H9 (cell line): ENCODE data around the gene EPHA3. TPM values are rescaled to one million over a fixed set of nuclear protein-coding genes. Genes with fewer than 3 reads are reported as not detected.
A peak's percentile ranks its signal among the peaks of the same experiment; 100 is the strongest.

Experiments used
- DNase-seq: peaks from one replicate; pipeline ENCODE4 v3.0.0-alpha.2; 2017
- H2AFZ ChIP-seq: one replicate; pipeline ENCODE4 v1.6.1; 2013; ENCODE audit warnings: mild to moderate bottlenecking, low read length, control low read depth, moderate library complexity
- H2AK5ac ChIP-seq: 2 replicates; pipeline ENCODE4 v1.6.1; 2013; ENCODE audit warnings: low read length, control low read depth, mixed read lengths; ENCODE audit not compliant: insufficient read length
- H2BK120ac ChIP-seq: one replicate; pipeline ENCODE4 v1.6.1; 2013; ENCODE audit warnings: low read depth, mild to moderate bottlenecking, low read length, control low read depth, inconsistent platforms; ENCODE audit not compliant: poor library complexity, severe bottlenecking
- H2BK12ac ChIP-seq: 2 replicates; pipeline ENCODE4 v1.6.1; 2013; ENCODE audit warnings: low read length, control low read depth, mixed read lengths, low read depth; ENCODE audit not compliant: insufficient read length
- H2BK15ac ChIP-seq: 2 replicates; pipeline ENCODE4 v1.6.1; 2013; ENCODE audit warnings: low read depth, low read length, control low read depth
- H2BK20ac ChIP-seq: one replicate; pipeline ENCODE4 v1.6.1; 2013; ENCODE audit warnings: low read depth, mild to moderate bottlenecking, low read length, control low read depth, inconsistent platforms; ENCODE audit not compliant: poor library complexity, severe bottlenecking
- H2BK5ac ChIP-seq: 2 replicates; pipeline ENCODE4 v1.6.1; 2013; ENCODE audit warnings: low read length, control low read depth, mixed read lengths; ENCODE audit not compliant: insufficient read length
- H3K14ac ChIP-seq: 2 replicates; pipeline ENCODE4 v1.6.1; 2013; ENCODE audit warnings: low read length, control low read depth; ENCODE audit not compliant: insufficient read depth
- H3K18ac ChIP-seq: 2 replicates; pipeline ENCODE4 v1.6.1; 2013; ENCODE audit warnings: low read depth, mild to moderate bottlenecking, mixed read lengths, low read length, control low read depth; ENCODE audit not compliant: insufficient read length
- H3K23ac ChIP-seq: 2 replicates; pipeline ENCODE4 v1.6.1; 2013; ENCODE audit warnings: low read length, control low read depth, mixed read lengths, low read depth; ENCODE audit not compliant: insufficient read length
- H3K23me2 ChIP-seq: 2 replicates; pipeline ENCODE4 v1.6.1; 2013; ENCODE audit warnings: low read depth, mild to moderate bottlenecking, mixed read lengths, low read length, control low read depth; ENCODE audit not compliant: insufficient read length, poor library complexity, severe bottlenecking
- H3K27ac ChIP-seq: 2 replicates; pipeline ENCODE4 v1.5.1; 2013; ENCODE audit warnings: low read length, control low read depth, mixed read lengths, low read depth; ENCODE audit not compliant: insufficient read length
- H3K27me3 ChIP-seq: 2 replicates; pipeline ENCODE4 v1.6.1; 2013; ENCODE audit warnings: low read length, control low read depth, inconsistent platforms; ENCODE audit not compliant: insufficient read depth
- H3K4ac ChIP-seq: 2 replicates; pipeline ENCODE4 v1.6.1; 2013; ENCODE audit warnings: low read depth, mild to moderate bottlenecking, control low read depth, inconsistent platforms, low read length, moderate library complexity
- H3K4me1 ChIP-seq: 2 replicates; pipeline ENCODE4 v1.6.1; 2013; ENCODE audit warnings: low read length, control low read depth, inconsistent platforms; ENCODE audit not compliant: insufficient read depth
- H3K4me2 ChIP-seq: 2 replicates; pipeline ENCODE4 v1.6.1; 2013; ENCODE audit warnings: low read length, control low read depth, mixed read lengths; ENCODE audit not compliant: insufficient read length, insufficient read depth
- H3K56ac ChIP-seq: 2 replicates; pipeline ENCODE4 v1.6.1; 2013; ENCODE audit warnings: low read depth, mild to moderate bottlenecking, mixed read lengths, low read length, control low read depth; ENCODE audit not compliant: insufficient read length
- H3K79me1 ChIP-seq: 2 replicates; pipeline ENCODE4 v1.6.1; 2013; ENCODE audit warnings: low read depth, mild to moderate bottlenecking, moderate library complexity, low read length, control low read depth, inconsistent platforms; ENCODE audit not compliant: insufficient read depth, poor library complexity, severe bottlenecking
- H3K79me2 ChIP-seq: 2 replicates; pipeline ENCODE4 v1.6.1; 2013; ENCODE audit warnings: low read length, control low read depth, inconsistent platforms; ENCODE audit not compliant: insufficient read depth
- H3K9ac ChIP-seq: 2 replicates; pipeline ENCODE4 v1.6.1; 2013; ENCODE audit warnings: low read length, control low read depth, mixed read lengths; ENCODE audit not compliant: insufficient read length; ENCODE audit errors: extremely low read depth
- H3K9me3 ChIP-seq: one replicate; pipeline ENCODE4 v1.6.1; 2013; ENCODE audit warnings: low read depth, low read length, inconsistent platforms; ENCODE audit not compliant: control insufficient read depth
- H3T11ph ChIP-seq: one replicate; pipeline ENCODE4 v1.6.1; 2013; ENCODE audit warnings: mild to moderate bottlenecking, low read length, control low read depth, inconsistent platforms
- H4K20me1 ChIP-seq: one replicate; pipeline ENCODE4 v1.6.1; 2013; ENCODE audit not compliant: control insufficient read depth, insufficient read length, insufficient read depth
- H4K5ac ChIP-seq: 2 replicates; pipeline ENCODE4 v1.6.1; 2013; ENCODE audit warnings: low read depth, mild to moderate bottlenecking, mixed read lengths, low read length, control low read depth; ENCODE audit not compliant: insufficient read length
- H4K8ac ChIP-seq: replicated peaks from 2 replicates; pipeline ENCODE4 v1.6.1; 2013; ENCODE audit warnings: low read length, control low read depth, mixed read lengths, low read depth; ENCODE audit not compliant: insufficient read length
- H4K91ac ChIP-seq: 2 replicates; pipeline ENCODE4 v1.6.1; 2013; ENCODE audit warnings: low read depth, mild to moderate bottlenecking, moderate library complexity, mixed read lengths, low read length, control low read depth; ENCODE audit not compliant: insufficient read length
- H3K27ac Mint-ChIP-seq, 3 experiments: 2 replicates in 2 of 3; 3 replicates in 1 of 3; pipeline ENCODE4 v1.8.0; 2020 to 2021; ENCODE audit warnings: mixed read lengths in 3 of 3, mild to moderate bottlenecking in 1 of 3, moderate library complexity in 1 of 3
- H3K27me3 Mint-ChIP-seq: 2 replicates; pipeline ENCODE4 v1.8.0; 2021; ENCODE audit warnings: low read depth, mild to moderate bottlenecking, moderate library complexity, mixed read lengths
- H3K36me3 Mint-ChIP-seq, 3 experiments: 2 replicates in 2 of 3; 3 replicates in 1 of 3; pipeline ENCODE4 v1.8.0; 2020 to 2021; ENCODE audit warnings: low read depth in 3 of 3, mixed read lengths in 3 of 3; ENCODE audit not compliant: insufficient read depth in 1 of 3
- H3K4me1 Mint-ChIP-seq, 2 experiments: 2 replicates each; pipeline ENCODE4 v1.8.0; 2020; ENCODE audit warnings: mixed read lengths in 2 of 2
- H3K4me3 Mint-ChIP-seq, 2 experiments: 2 replicates in 1 of 2; 3 replicates in 1 of 2; pipeline ENCODE4 v1.8.0; 2020 to 2021; ENCODE audit warnings: mild to moderate bottlenecking in 2 of 2, mixed read lengths in 2 of 2, moderate library complexity in 1 of 2
- H3K9me3 Mint-ChIP-seq, 2 experiments: 2 replicates in 1 of 2; 3 replicates in 1 of 2; pipeline ENCODE4 v1.8.0; 2020; ENCODE audit warnings: mild to moderate bottlenecking in 2 of 2, mixed read lengths in 2 of 2, moderate library complexity in 1 of 2
- CTCF ChIP-seq: fragments of 200-600 bp; sonication (generic); conservative IDR thresholded peaks from 3 replicates; pipeline ENCODE4 v1.8.0; 2021; ENCODE audit warnings: antibody characterized with exemption, mild to moderate bottlenecking
- WGBS: extraction: QIAGEN DNeasy Blood & Tissue Kit; methylation state at CpG from one replicate; pipeline ENCODE4 v1.1.7; 2013; ENCODE audit warnings: missing lambda C conversion rate, low lambda C conversion rate, mixed read lengths; ENCODE audit not compliant: insufficient read length; ENCODE audit errors: extremely low coverage; 5-methylcytosine and 5-hydroxymethylcytosine counted together
- total RNA-seq: library from RNA; stranded (reverse); gene quantifications from 2 replicates; pipeline ENCODE4 v1.2.1, GENCODE V29; 2021

EPHA3 gene
- total RNA-seq, 1 experiment from 2014 or later: 0.66 TPM

GRCh38 chr3:89332793-89333192, 225.4 kb downstream of the EPHA3 start:
- TF ChIP-seq CTCF: no peak
- H3K79me2 ChIP-seq: no peaks in the 10 kb centered on the region
- H3K23me2 ChIP-seq: no peaks in the 10 kb centered on the region
- no peak overlapping the region for H2AFZ ChIP-seq
- no peak overlapping the region for H2BK12ac ChIP-seq
- Mint-ChIP-seq H3K36me3 (no peaks in the 10 kb centered on the region; a peak in 1 of 7 replicates), H3K27me3 (no peaks in the 10 kb centered on the region), H3K9me3 (no peaks in the 10 kb centered on the region; a peak in 1 of 5 replicates), H3K4me1 (peaks cover 33 to 37% of the 10 kb centered on the region in 2 experiments), H3K4me3 (peak overlapping the region in 1 of 2 experiments; percentile 8; a peak in 1 of 5 replicates), H3K27ac (peak overlapping the region; percentile 31 to 91 (median 85); a peak in 3 of 7 replicates)
- H2BK120ac ChIP-seq: no peak overlapping the region
- no peak overlapping the region for H3K18ac ChIP-seq
- H3K14ac ChIP-seq: no peak overlapping the region
- H2AK5ac ChIP-seq: no peak overlapping the region
- no peak overlapping the region for H2BK15ac ChIP-seq
- peak overlapping the region; percentile 0 for H3K4me2 ChIP-seq
- WGBS: no CpG with 5 or more reads among the region's 2 CpGs
- H3K79me1 ChIP-seq: no peaks in the 10 kb centered on the region
- peaks cover 5% of the 10 kb centered on the region; the same call in 1 of the 2 replicates for H3K4me1 ChIP-seq
- no peak overlapping the region for H3T11ph ChIP-seq
- no peak overlapping the region for H4K5ac ChIP-seq
- no peak overlapping the region for H2BK5ac ChIP-seq
- H3K9ac ChIP-seq: no peak overlapping the region
- H3K4ac ChIP-seq: no peak overlapping the region
- no peak overlapping the region for H4K8ac ChIP-seq
- no peaks in the 10 kb centered on the region for H3K27me3 ChIP-seq
- H2BK20ac ChIP-seq: no peak overlapping the region
- no peak overlapping the region for H3K56ac ChIP-seq
- no peak overlapping the region for H3K23ac ChIP-seq
- no peak for DNase-seq
- no peaks in the 10 kb centered on the region for H3K9me3 ChIP-seq
- peak overlapping the region; percentile 2 for H3K27ac ChIP-seq
- H4K91ac ChIP-seq: no peak overlapping the region
- no peaks in the 10 kb centered on the region for H4K20me1 ChIP-seq
